ENCODE data around the gene SOCS6. TPM values are rescaled to one million over a fixed set of nuclear protein-coding genes. Genes with fewer than 3 reads are reported as not detected.
"Not testable (repeated sequence)": the region's sequence is repeated elsewhere in the genome, so short reads cannot be mapped to it uniquely, and the experiment has no call there.

Gene SOCS6, protein sequence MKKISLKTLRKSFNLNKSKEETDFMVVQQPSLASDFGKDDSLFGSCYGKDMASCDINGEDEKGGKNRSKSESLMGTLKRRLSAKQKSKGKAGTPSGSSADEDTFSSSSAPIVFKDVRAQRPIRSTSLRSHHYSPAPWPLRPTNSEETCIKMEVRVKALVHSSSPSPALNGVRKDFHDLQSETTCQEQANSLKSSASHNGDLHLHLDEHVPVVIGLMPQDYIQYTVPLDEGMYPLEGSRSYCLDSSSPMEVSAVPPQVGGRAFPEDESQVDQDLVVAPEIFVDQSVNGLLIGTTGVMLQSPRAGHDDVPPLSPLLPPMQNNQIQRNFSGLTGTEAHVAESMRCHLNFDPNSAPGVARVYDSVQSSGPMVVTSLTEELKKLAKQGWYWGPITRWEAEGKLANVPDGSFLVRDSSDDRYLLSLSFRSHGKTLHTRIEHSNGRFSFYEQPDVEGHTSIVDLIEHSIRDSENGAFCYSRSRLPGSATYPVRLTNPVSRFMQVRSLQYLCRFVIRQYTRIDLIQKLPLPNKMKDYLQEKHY
- total RNA-seq = 40.1 TPM
- 12.1 TPM for polyA plus RNA-seq

DNA sequence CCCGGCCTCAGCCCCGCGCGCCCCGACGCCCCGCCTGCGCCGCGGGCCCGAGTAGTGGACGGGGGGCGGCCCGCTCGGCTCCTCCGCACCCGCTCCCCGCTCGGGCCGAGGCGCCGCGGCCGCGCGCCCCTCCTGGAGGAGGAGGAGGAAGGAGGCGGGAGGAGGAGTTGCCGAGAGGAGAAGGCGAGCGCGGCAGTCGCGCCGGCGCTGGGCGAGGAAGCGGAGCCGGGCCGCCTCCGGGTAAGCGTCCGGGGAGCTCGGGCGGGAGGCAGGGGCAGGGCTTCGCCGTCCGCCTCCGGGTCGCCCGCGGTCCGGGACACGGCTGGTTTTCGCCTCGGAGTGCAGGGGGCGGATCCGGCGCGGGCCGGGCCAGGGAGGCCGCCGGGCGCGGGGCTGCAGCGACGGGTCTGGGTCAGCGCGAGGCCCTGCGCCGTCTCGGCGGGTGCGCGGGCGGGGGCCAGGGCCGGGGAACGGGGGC is at the start of gene SOCS6:
Gene SOCS6 (plus strand): TSS at position 195 of the 478 bp plus-strand sequence. CDS start 35,624 bp downstream, outside the sequence.
- Histone ChIP-seq H3K36me3 (ENCODE audit: insufficient read depth) (no peaks in the 10 kb centered on the region), H3K4me1 (ENCODE audit: insufficient read depth) (peaks cover 2% of the 10 kb centered on the region), H3K4me3 (ENCODE audit: low read depth, low read length) (peak within 1 kb of the TSS; percentile 97), H3K27ac (ENCODE audit: low read depth) (peak within 1 kb of the TSS; percentile 93)
- DNase-seq (ENCODE audit: extremely low spot score) = no peak
- under 1% methylated on average over 77 of the region's 77 CpGs for WGBS

DNA sequence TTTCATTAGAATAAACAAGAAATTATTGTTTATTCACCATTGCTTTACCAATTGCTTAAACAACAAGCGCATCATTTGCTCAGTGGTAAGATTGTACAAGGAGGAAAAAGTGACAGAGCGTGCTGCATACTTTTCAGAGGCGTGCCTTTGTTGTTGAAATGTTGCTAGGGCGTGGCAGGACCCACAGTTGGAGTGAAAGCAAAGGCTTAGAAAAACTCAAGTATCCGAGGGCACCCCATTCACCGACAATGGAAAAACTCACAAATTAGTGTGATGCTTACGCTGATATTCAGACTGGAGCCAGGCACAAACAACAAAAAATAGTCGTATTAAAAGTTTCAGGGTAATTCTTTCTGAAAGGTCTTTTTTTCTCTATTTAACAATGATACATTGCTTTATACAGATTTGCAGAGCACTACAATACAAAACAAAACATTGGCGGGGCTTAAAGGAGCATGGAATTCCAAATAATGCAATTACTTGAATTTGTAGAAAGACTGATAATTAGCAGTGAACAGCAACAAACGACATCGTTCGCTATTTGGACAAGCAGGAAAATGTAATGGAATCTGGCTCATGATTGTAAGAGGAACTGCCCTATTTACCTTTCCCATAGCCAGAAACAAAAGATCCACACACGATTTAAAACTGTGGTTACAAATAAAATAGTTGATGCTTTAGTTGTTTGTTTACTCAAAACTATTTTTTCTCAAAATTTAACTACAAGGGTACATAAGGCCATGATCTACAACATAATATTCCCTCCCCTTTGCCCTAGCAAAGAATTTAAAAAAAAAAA is 45.5 kb upstream of the SOCS6 start:
- peak; percentile 13 for DNase-seq (ENCODE audit: extremely low spot score)
- 77% methylated on average over 13 of the region's 13 CpGs for WGBS
- H3K27ac ChIP-seq (ENCODE audit: low read depth) = no peak overlapping the region

DNA sequence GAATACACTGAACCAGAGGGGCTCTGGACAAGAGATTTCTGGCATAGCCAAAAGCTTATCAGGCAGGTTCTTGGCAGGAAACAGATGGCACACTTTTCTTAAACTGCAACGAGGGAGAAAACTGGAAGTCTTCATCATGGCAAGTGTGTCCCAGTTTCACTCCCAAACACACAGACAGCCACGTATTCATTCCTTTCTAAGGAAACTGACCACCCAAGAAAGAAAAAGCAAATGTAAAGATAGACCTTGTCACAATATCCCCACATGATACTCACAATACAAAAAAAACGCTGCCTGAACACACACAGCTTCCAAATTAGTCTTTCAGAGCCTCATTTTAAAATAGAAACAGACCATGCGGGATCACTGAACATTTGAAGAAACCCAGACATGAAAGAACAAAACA is 42.8 kb upstream of the SOCS6 start:
- H3K4me3 ChIP-seq (ENCODE audit: low read depth, low read length) = no peak overlapping the region
- no peaks in the 10 kb centered on the region for H3K36me3 ChIP-seq (ENCODE audit: insufficient read depth)
- 12% methylated on average over 4 of the region's 4 CpGs for WGBS
- H3K27ac ChIP-seq (ENCODE audit: low read depth) = no peak overlapping the region
- H3K4me1 ChIP-seq (ENCODE audit: insufficient read depth) = no peaks in the 10 kb centered on the region
- DNase-seq (ENCODE audit: extremely low spot score) = no peak

More for the DNA sequence above, 45.5 kb upstream of the SOCS6 start:
- no peaks in the 10 kb centered on the region for H3K36me3 ChIP-seq (ENCODE audit: insufficient read depth)
- H3K4me3 ChIP-seq (ENCODE audit: low read depth, low read length) = no peak overlapping the region
- no peaks in the 10 kb centered on the region for H3K4me1 ChIP-seq (ENCODE audit: insufficient read depth)

DNA sequence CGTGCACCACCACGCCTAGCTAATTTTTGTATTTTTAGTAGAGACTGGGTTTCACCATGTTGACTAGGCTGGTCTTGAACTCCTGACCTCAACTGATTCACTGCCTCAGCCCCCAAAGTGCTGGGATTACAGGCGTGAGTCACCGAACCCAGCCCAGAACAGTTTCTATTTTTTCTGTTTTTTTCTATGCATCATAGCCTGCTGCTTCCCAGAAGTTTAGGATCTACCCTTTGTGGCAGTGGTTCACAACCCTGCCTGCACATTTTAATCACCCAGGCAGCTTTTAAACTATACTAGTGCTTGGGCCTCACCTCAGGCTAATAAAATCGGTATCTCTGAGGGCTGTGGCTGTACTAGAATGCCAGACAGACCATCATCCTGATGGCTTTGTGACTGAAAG is 39.7 kb upstream of the SOCS6 start:
- 80% methylated on average over 5 of the region's 5 CpGs for WGBS
- Histone ChIP-seq H3K36me3 (ENCODE audit: insufficient read depth) (no peaks in the 10 kb centered on the region), H3K4me3 (ENCODE audit: low read depth, low read length) (no peak overlapping the region), H3K4me1 (ENCODE audit: insufficient read depth) (no peaks in the 10 kb centered on the region), H3K27ac (ENCODE audit: low read depth) (no peak overlapping the region)
- DNase-seq (ENCODE audit: extremely low spot score) = no peak

DNA sequence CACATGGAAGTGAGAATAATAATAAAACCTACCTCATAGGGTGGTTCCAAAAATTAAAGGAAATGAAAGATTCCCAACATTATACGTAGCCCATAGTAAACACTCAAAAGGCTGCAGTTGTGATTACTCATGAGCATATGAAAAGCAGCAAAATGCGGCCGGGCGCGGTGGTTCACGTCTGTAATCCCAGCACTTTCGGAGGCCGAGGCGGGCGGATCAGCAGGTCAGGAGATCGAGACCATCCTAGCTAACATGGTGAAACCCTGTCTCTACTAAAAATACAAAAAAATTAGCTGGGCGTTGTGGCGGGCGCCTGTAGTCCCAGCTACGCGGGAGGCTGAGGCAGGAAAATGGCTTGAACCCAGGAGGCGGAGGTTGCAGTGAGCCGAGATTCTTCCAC is 39.0 kb upstream of the SOCS6 start:
- H3K27ac ChIP-seq (ENCODE audit: low read depth); H3K36me3 ChIP-seq (ENCODE audit: insufficient read depth); H3K4me1 ChIP-seq (ENCODE audit: insufficient read depth); DNase-seq (ENCODE audit: extremely low spot score); H3K4me3 ChIP-seq (ENCODE audit: low read depth, low read length): not testable (repeated sequence)
- WGBS = 97% methylated on average over 18 of the region's 18 CpGs

DNA sequence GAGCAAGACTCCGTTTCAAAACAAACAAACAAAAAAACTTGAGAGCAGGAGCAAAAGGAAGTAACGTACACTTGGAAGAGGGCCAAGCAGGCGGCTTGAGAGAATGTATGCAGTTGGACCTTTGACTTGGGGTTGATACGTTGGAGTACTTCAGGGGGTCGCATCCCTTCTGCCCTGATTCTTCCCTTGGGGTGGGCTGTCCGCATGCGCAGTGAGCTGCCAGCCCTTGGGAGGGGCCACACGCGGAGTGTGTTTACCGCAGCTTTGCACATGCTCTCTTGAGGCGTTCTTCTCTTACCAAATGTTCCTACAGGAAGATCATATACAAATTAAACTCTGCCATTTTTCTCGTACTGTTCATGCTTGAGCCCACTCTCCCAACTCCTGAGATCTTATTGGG is 38.1 kb upstream of the SOCS6 start:
- Histone ChIP-seq H3K36me3 (ENCODE audit: insufficient read depth) (no peaks in the 10 kb centered on the region), H3K4me1 (ENCODE audit: insufficient read depth) (no peaks in the 10 kb centered on the region), H3K4me3 (ENCODE audit: low read depth, low read length) (no peak overlapping the region), H3K27ac (ENCODE audit: low read depth) (no peak overlapping the region)
- WGBS = 90% methylated on average over 12 of the region's 12 CpGs
- DNase-seq (ENCODE audit: extremely low spot score) = no peak

DNA sequence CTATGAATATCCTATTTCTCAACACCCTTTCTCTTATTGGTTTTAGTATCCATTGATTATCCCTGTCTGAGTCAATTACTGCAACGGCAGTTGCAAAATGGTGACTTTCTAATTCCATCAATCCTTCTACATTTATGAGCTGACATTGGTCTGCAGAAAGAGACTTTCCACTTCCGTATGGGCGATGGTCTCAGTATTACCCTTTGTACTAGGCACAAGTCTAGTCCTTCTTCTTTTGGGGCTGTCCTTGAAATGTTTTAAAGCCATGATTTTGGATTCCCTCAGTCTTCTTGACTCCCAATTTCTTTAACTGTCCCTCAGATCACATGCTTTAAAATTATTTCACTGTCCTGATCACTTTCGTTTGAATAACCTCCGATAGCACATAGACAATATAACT is 32.7 kb upstream of the SOCS6 start:
- Histone ChIP-seq H3K4me3 (ENCODE audit: low read depth, low read length) (no peak overlapping the region), H3K27ac (ENCODE audit: low read depth) (no peak overlapping the region), H3K4me1 (ENCODE audit: insufficient read depth) (no peaks in the 10 kb centered on the region), H3K36me3 (ENCODE audit: insufficient read depth) (no peaks in the 10 kb centered on the region)
- WGBS = 77% methylated on average over 5 of the region's 5 CpGs
- DNase-seq (ENCODE audit: extremely low spot score) = no peak

DNA sequence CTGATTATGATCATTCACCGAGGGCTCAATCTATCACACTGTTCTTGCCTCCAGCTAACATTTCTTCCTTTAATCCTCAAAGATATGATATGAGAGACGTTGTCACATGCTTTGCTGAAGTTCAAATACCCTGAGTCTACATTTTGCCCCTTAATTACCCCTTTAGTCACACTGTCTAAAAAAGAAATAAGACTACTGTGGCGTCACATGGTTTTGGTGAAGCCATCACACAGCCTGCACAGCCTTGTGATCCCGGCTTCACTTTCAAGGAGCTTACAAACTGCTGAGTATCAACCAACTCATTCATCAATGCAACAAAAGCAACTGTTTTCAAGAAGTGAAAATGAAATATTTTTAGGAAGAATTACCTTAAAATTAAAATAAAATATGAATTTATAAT is 31.9 kb upstream of the SOCS6 start:
- no peaks in the 10 kb centered on the region for H3K4me1 ChIP-seq (ENCODE audit: insufficient read depth)
- H3K36me3 ChIP-seq (ENCODE audit: insufficient read depth) = no peaks in the 10 kb centered on the region
- 59% methylated on average over 4 of the region's 4 CpGs for WGBS
- no peak for DNase-seq (ENCODE audit: extremely low spot score)
- no peak overlapping the region for H3K27ac ChIP-seq (ENCODE audit: low read depth)
- no peak overlapping the region for H3K4me3 ChIP-seq (ENCODE audit: low read depth, low read length)

DNA sequence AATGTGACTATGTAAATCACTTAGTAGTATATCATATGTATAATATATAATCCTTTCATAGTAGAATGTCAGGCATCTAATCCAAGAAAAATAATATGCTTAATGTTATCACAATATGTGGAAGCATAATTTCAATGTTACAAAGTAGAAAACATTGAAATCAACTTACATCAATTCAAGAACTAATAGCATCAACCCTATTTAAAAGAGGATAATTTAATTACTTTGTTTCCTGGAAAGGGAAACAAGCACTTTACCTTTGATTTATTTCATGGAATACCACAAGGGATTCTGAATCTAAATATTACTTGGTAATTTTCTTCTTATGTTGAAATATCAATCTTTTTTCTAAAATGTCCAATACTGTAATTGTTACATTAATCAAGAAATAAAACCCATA is 30.6 kb upstream of the SOCS6 start:
- H3K4me3 ChIP-seq (ENCODE audit: low read depth, low read length) = no peak overlapping the region
- H3K36me3 ChIP-seq (ENCODE audit: insufficient read depth) = no peaks in the 10 kb centered on the region
- H3K27ac ChIP-seq (ENCODE audit: low read depth) = no peak overlapping the region
- no peaks in the 10 kb centered on the region for H3K4me1 ChIP-seq (ENCODE audit: insufficient read depth)
- no peak for DNase-seq (ENCODE audit: extremely low spot score)

DNA sequence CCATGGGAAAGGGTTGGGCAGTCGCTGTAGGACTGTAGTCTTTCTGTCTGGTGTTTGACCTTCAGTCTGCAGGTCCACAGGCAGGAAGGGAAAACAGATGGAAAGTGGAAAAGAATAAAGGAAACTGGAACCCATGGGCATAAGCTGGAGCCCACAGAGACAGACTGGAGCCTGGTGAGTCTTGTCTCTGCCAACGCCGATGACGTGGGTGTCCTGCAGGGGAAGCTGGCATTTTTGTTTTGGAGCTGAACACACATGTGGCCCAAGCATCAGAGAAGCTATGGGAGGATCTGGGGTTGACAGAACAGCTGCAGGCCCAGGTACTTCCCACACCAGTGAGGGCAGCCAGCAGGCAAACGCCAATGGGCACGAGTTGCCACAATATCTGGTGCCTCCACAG is 28.2 kb upstream of the SOCS6 start:
- no peak overlapping the region for H3K4me3 ChIP-seq (ENCODE audit: low read depth, low read length)
- 84% methylated on average over 6 of the region's 6 CpGs for WGBS
- no peaks in the 10 kb centered on the region for H3K4me1 ChIP-seq (ENCODE audit: insufficient read depth)
- H3K36me3 ChIP-seq (ENCODE audit: insufficient read depth) = no peaks in the 10 kb centered on the region
- no peak overlapping the region for H3K27ac ChIP-seq (ENCODE audit: low read depth)
- no peak for DNase-seq (ENCODE audit: extremely low spot score)

DNA sequence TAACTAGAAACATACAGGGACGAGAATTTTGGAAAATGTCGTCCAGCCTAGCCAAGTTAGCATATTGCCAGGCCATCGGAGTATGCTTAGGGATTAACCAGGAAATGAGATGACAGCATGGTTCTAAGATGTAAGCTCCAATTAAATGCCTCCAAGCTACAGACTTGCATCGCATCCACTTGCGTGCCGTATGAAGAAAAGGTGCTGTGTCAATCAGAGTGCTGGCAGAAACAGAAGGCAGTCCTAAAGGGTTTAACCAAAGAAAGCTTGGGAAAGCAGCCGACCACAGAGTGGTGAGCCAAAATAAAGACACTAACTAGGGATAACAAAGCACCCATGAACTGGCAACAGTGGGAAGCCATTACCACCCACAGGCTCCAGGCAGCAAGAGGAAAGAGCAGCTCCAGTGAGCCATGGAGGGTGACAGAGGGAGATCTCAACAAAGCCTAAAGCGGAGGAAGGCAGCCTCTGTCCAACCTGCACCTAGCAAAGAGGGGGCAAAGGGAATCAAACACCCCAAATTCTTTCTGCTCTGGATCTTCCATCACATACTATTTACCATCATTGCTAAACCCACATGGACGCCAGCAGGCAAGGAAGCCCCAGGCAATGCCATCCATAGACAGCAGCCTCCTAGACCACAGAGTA is 27.6 kb upstream of the SOCS6 start:
- WGBS = 91% methylated on average over 9 of the region's 9 CpGs
- Histone ChIP-seq H3K4me3 (ENCODE audit: low read depth, low read length) (no peak overlapping the region), H3K27ac (ENCODE audit: low read depth) (no peak overlapping the region), H3K4me1 (ENCODE audit: insufficient read depth) (no peaks in the 10 kb centered on the region), H3K36me3 (ENCODE audit: insufficient read depth) (no peaks in the 10 kb centered on the region)
- no peak for DNase-seq (ENCODE audit: extremely low spot score)

DNA sequence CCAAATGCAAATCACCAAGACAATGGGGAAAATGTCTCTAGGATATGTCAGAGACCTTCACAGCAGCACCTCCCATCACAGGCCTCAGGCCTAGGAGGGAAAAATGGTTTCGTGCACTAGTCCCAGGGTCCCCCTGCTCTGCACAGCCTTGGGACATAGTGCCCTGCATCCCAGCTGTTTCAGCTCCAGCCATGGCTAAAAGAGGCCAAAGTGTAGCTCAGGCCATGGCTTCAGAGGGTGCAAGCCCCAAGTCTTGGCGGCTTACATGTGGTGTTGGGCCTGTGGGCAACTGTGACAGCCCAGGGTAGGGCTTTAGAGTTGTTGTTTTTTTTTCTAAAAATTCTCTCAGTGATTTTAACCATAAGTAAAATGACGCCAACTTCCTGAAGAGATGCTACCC is 25.5 kb upstream of the SOCS6 start:
- no peak overlapping the region for H3K27ac ChIP-seq (ENCODE audit: low read depth)
- H3K36me3 ChIP-seq (ENCODE audit: insufficient read depth) = no peaks in the 10 kb centered on the region
- H3K4me3 ChIP-seq (ENCODE audit: low read depth, low read length) = no peak overlapping the region
- DNase-seq (ENCODE audit: extremely low spot score) = no peak
- H3K4me1 ChIP-seq (ENCODE audit: insufficient read depth) = no peaks in the 10 kb centered on the region
- WGBS = 80% methylated on average over 3 of the region's 3 CpGs

DNA sequence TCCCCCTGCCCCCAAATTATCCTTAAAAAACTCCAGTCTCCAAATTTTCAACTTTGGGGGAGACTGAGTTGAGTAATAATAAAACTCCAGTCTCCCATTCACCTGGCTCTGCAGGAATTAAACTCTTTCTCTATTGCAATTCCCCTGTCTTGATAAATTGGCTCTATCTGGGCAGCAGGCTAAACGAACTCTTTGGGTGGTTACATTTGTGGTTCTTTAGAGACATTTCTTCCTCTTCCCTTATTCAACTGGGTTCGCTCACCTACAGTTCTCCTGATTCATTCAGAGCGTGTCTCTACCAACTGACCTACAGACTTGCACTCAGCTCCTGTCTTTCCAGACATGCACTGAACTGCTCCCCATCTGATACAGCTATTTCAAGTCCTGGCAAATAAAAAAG is 17.1 kb upstream of the SOCS6 start:
- no peak overlapping the region for H3K4me3 ChIP-seq (ENCODE audit: low read depth, low read length)
- DNase-seq (ENCODE audit: extremely low spot score) = no peak
- WGBS = 84% methylated on average over 3 of the region's 3 CpGs
- H3K27ac ChIP-seq (ENCODE audit: low read depth) = no peak overlapping the region
- no peaks in the 10 kb centered on the region for H3K36me3 ChIP-seq (ENCODE audit: insufficient read depth)
- H3K4me1 ChIP-seq (ENCODE audit: insufficient read depth) = no peaks in the 10 kb centered on the region

All from urinary bladder (tissue), 4 donors.